Spleen (tissue), 7 donors: ENCODE data around the gene TYW1B.
"Not testable (repeated sequence)": the region's sequence is repeated elsewhere in the genome, so short reads cannot be mapped to it uniquely, and the experiment has no call there.

Experiments
- CTCF ChIP-seq, 11 experiments: fragments of 200-600 bp in 7 of 11; fragments of 450-650 bp in 4 of 11; sonication (generic) in 4 of 11; IDR thresholded peaks in 8 of 11; conservative IDR thresholded peaks in 3 of 11; 1 replicate in 7 of 11; 2 replicates in 4 of 11; pipeline versions ENCODE4 v1.4.0 to v1.8.0; 2016 to 2021; ENCODE audit warnings: antibody characterized with exemption in 11 of 11, inconsistent platforms in 4 of 11, mild to moderate bottlenecking in 1 of 11
- POLR2A ChIP-seq, 3 donors: fragments of 450-650 bp; IDR thresholded peaks; one replicate each; pipeline ENCODE4 v1.5.1; 2017; ENCODE audit warnings: antibody characterized with exemption in 3 of 3, mild to moderate bottlenecking in 1 of 3
- donor health status: DM: no; HTN: no; CAD: no; lungs with moderate emphysema.
- donor health status: DM: no; HTN: no; CAD: no.
- donor health status: DM: no; HTN: no; CAD: no.

GRCh38 chr7:72544531-72544930, 283.5 kb downstream of the TYW1B start:
- TF ChIP-seq CTCF (IDR thresholded peaks at IDR 0.05 in 8 of 11, conservative IDR thresholded peaks at IDR 0.05 in 3 of 11); POLR2A (IDR thresholded peaks at IDR 0.05): not testable (repeated sequence)
